Suprapubic skin (tissue), 3 donors: Measurements from ENCODE around the gene CDC14A.

Source experiments
- POLR2AphosphoS5 ChIP-seq, 3 donors: sonication (generic); formaldehyde crosslinking; IDR thresholded peaks; one replicate each; pipeline ENCODE4 v1.6.1; 2017; ENCODE audit warnings: antibody characterized with exemption in 3 of 3
- TF ChIP-seq, protein P1 (sequence below), 2 donors: fragments of 200-600 bp in 1 of 2; fragments of 450-650 bp in 1 of 2; sonication (generic) in 1 of 2; IDR thresholded peaks; one replicate each; pipeline ENCODE4 v1.5.1; 2016 to 2019; ENCODE audit warnings: antibody characterized with exemption in 2 of 2, mild to moderate bottlenecking in 1 of 2, moderate library complexity in 1 of 2

GRCh38 chr1:100328133-100328532 is 24.2 kb upstream of the CDC14A start:
- TF ChIP-seq, protein P1, sequence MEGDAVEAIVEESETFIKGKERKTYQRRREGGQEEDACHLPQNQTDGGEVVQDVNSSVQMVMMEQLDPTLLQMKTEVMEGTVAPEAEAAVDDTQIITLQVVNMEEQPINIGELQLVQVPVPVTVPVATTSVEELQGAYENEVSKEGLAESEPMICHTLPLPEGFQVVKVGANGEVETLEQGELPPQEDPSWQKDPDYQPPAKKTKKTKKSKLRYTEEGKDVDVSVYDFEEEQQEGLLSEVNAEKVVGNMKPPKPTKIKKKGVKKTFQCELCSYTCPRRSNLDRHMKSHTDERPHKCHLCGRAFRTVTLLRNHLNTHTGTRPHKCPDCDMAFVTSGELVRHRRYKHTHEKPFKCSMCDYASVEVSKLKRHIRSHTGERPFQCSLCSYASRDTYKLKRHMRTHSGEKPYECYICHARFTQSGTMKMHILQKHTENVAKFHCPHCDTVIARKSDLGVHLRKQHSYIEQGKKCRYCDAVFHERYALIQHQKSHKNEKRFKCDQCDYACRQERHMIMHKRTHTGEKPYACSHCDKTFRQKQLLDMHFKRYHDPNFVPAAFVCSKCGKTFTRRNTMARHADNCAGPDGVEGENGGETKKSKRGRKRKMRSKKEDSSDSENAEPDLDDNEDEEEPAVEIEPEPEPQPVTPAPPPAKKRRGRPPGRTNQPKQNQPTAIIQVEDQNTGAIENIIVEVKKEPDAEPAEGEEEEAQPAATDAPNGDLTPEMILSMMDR (IDR thresholded peaks at IDR 0.05) = no peak
- TF ChIP-seq POLR2AphosphoS5 (IDR thresholded peaks at IDR 0.05) = no peak
